Urinary bladder (tissue), 4 donors: Measurements from ENCODE around the gene TEX10. TPM values are rescaled to one million over a fixed set of nuclear protein-coding genes. Genes with fewer than 3 reads are reported as not detected.

Experiments used
- DNase-seq: peaks from one replicate; pipeline ENCODE4 v3.0.0-alpha.2; 2015; ENCODE audit errors: extremely low spot score
- H3K27ac ChIP-seq: one replicate; pipeline ENCODE4 v1.5.1; 2013; ENCODE audit warnings: low read depth, mild to moderate bottlenecking, moderate library complexity
- H3K36me3 ChIP-seq: one replicate; pipeline ENCODE4 v1.6.1; 2013; ENCODE audit warnings: mild to moderate bottlenecking, moderate library complexity; ENCODE audit not compliant: insufficient read depth
- H3K4me1 ChIP-seq: one replicate; pipeline ENCODE4 v1.6.1; 2013; ENCODE audit warnings: mild to moderate bottlenecking, moderate library complexity; ENCODE audit not compliant: insufficient read depth
- H3K4me3 ChIP-seq: one replicate; pipeline ENCODE4 v1.5.1; 2013; ENCODE audit warnings: low read depth, low read length
- WGBS: extraction: QIAGEN DNeasy Blood & Tissue Kit; methylation state at CpG from one replicate; pipeline ENCODE4 v1.1.7; 2013; 5-methylcytosine and 5-hydroxymethylcytosine counted together
- polyA plus RNA-seq: library from polyadenylated mRNA; stranded (reverse); fragments of 200-250 nt; gene quantifications from one replicate; pipeline ENCODE4 v1.2.3, GENCODE V29; 2013
- total RNA-seq: library from RNA; depleted of rRNA; stranded (reverse); fragments of >200 nt; gene quantifications from one replicate; pipeline ENCODE4 v1.2.3, GENCODE V29; 2014
- donor health status: healthy with polysubstance abuse.
- donor health status: healthy.

Gene TEX10
- total and polyA plus RNA-seq, 2 donors, result 9.8 to 43.0 TPM

DNA sequence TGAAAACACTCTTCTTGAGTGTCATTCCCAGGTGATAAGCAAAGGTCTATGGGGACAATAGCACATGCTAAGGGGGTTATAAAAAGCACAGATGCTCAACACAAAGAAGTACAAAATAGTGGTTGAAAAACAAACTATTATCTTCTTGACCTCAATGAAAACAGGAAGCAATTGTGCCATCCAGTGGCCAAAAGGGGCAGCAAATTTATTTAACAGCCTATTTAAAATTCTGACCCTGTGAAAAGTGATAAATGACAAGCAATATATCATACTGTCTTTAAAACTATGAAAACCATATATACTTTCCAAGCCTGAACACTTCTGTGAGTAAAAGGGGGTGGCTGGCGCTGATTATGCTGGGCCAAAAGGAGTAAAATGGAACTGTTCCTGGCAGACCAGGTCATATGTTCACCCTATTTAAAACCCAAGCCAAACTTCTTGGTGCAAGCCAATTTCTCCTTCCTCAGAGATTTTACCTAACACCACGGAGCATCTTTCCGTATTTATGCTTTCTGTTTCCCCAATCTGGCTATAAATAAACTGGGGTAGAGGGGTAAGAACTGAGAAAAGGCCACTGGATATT lies 29.7 kb downstream of the TEX10 start:
- DNase-seq, result peak; percentile 4
- Histone ChIP-seq H3K4me1 (no peaks in the 10 kb centered on the region), H3K27ac (no peak overlapping the region), H3K36me3 (peaks cover 3% of the 10 kb centered on the region), H3K4me3 (no peak overlapping the region)
- WGBS, result 73% methylated on average over 3 of the region's 3 CpGs

DNA sequence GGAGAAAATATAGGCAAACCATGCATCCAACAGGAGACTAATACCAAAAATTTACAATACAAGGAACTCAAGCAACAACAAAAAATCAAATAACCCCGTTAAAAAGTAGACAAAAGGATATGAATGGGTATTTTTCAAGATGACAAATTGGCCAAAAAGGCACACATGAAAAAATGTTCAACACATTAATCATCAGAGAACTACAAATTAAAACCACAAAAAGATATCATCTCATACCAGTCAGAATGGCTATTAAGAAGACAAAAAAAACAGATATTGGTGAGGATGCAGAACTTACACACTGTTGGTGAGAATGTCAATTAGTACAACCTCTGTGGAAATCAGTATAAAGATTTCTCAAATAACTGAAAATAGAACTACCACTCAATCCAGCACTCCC lies 35.0 kb downstream of the TEX10 start:
- H3K4me1 ChIP-seq, result no peaks in the 10 kb centered on the region
- no peaks in the 10 kb centered on the region for H3K36me3 ChIP-seq
- 83% methylated on average over 1 of the region's 1 CpG for WGBS
- H3K27ac ChIP-seq, result no peak overlapping the region
- no peak for DNase-seq
- H3K4me3 ChIP-seq, result no peak overlapping the region

DNA sequence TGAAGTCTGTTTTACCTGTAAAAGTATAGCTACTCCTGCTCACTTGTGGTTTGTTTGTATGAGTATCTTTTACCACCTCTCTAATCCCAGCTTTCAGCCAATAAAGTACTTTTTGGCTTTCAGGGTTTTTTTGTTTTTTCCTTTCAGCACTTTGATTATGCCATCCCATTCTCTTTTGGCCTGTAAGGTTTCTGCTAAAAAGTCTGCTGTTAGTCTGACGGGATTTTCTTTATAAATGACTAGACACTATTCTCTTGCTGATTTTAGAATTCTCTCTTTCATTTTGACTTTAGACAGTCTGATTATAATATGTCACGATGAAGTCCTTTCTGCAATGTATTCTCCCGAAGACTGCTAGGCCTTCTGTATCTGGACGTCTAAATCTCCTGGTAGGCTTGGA lies 37.2 kb downstream of the TEX10 start:
- WGBS, result 96% methylated on average over 4 of the region's 4 CpGs
- H3K36me3 ChIP-seq, result no peaks in the 10 kb centered on the region
- H3K27ac ChIP-seq, result no peak overlapping the region
- no peak for DNase-seq
- H3K4me1 ChIP-seq, result no peaks in the 10 kb centered on the region
- H3K4me3 ChIP-seq, result no peak overlapping the region

DNA sequence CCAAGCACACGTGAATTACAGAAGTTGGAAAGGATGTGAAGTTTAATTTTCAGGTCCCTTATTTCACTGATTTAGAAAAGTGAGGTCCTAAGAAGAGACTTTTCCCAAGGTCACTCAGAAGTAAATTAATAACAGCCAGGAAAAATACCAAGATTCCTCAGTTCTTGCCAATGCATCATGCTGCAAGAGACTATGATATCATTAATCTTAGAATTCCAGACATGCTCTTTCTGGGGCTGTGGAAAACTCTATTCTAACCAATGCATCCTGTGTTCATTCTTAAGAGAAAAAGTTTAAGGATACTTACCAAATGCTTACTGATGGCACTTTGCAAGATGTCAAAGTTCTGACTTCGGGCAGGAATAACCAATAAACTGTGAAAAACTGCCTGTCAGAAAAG lies 42.8 kb downstream of the TEX10 start:
- H3K27ac ChIP-seq, result no peak overlapping the region
- WGBS, result 80% methylated on average over 2 of the region's 2 CpGs
- no peaks in the 10 kb centered on the region for H3K4me1 ChIP-seq
- H3K36me3 ChIP-seq, result no peaks in the 10 kb centered on the region
- no peak for DNase-seq
- no peak overlapping the region for H3K4me3 ChIP-seq

DNA sequence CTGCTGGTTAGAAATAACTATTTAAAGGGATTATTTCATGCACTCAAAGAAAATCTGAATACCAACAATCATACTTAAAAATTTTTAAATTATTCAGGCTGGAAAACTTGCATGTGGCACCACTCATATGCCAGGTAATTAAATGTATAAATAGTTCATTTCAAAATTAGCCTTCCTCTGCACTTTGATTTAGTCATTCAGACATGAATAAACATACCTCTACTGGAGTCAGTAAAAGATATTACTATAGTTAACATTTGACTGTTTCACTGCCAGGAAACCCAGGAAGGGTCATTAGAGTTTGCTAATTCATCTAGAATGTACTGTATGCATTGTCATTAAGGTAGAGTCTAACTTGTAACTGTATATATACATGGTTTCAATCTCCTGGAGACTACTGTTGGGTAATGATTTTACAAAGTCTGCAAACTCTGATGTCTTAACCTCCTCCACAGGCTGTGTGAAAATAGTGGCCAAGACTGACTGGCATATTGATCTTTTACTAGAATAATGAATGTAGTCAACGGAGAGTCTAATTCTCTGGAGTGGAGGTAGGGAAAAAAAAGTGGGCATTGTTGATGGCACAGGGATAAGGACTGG lies 43.7 kb downstream of the TEX10 start:
- H3K4me3 ChIP-seq, result no peak overlapping the region
- no peak for DNase-seq
- H3K27ac ChIP-seq, result no peak overlapping the region
- H3K36me3 ChIP-seq, result peaks cover 2% of the 10 kb centered on the region
- 84% methylated on average over 1 of the region's 1 CpG for WGBS
- H3K4me1 ChIP-seq, result no peaks in the 10 kb centered on the region

DNA sequence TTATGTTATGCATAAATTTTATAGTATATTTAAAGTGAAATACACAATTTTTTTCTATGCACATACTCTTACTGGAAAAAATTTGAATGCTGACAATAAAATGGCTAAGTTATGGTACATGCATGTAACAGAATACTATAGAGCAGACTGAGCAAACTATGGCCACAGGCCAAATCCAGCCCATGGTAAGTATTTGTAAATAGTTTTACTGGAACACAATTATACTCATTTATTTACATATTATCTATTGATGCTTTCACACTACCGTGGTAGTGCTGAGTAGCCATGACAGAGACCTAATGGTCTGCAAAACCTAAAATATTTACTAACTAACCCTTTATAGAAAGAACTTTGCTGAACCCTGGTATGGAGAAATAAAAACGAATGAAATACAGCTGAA lies 45.7 kb downstream of the TEX10 start:
- H3K36me3 ChIP-seq, result peaks cover 2% of the 10 kb centered on the region
- DNase-seq, result no peak
- H3K27ac ChIP-seq, result no peak overlapping the region
- WGBS, result 80% methylated on average over 2 of the region's 2 CpGs
- no peaks in the 10 kb centered on the region for H3K4me1 ChIP-seq
- H3K4me3 ChIP-seq, result no peak overlapping the region

DNA sequence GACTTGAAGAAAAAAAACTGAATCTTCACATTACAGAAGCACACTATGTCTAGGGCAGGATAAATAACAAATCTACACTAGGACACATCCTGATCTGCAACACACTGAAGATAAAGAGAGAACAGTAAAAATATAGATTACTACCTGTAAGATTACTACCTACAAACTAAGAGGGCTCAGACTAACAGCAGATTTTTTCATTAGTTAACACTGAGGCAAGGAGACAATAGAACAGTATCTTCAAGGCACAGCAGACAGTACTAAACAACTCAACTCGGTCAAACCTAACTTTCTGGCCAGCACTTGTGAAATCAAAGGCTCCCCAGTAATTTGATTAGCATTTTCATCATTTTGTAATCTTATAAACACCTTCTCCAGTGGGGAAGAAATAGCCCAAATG lies 46.5 kb downstream of the TEX10 start:
- 98% methylated on average over 1 of the region's 1 CpG for WGBS
- H3K36me3 ChIP-seq, result peaks cover 2% of the 10 kb centered on the region
- DNase-seq, result no peak
- no peak overlapping the region for H3K27ac ChIP-seq
- H3K4me1 ChIP-seq, result no peaks in the 10 kb centered on the region
- no peak overlapping the region for H3K4me3 ChIP-seq

DNA sequence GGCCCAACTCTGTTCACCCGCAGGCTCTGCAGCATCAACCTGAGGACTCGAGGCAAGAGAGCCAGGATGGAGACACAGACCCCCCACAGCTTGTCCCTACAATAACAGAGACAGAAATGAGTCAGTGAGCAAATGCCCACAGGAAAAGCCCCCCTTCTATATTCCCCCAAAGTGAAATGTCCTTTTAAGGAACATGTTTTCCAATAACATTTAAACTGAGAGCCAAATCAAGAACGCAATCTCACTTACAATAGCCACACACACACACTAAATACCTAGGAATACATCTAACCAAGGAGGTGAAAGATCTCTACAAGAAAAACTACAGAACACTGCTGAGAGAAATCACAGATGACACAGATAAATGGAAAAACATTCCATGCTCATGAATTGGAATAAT lies 49.0 kb downstream of the TEX10 start:
- Histone ChIP-seq H3K4me1 (no peaks in the 10 kb centered on the region), H3K27ac (no peak overlapping the region), H3K4me3 (no peak overlapping the region), H3K36me3 (peaks cover 2% of the 10 kb centered on the region)
- DNase-seq, result no peak
- 90% methylated on average over 3 of the region's 3 CpGs for WGBS

DNA sequence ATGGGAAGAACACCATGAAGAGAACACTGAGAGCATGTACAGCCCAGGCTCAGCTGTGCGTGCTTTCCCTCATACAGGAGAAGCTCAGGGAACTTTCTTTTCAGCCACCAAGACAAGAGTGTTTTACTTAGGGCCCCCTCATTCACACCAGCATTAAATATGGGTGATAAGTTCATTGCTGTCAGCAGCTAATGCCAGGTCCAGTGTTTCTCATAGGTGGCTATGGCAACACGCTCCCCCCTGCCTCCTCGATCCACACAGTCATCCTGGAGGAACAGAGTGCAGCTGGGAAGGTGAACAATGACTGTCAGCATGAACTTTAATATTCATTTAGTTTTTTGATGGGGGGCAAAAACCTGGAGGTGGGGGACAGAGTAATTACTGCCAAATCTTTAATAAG lies 54.4 kb downstream of the TEX10 start:
- Histone ChIP-seq H3K36me3 (peaks cover 4% of the 10 kb centered on the region), H3K4me3 (no peak overlapping the region), H3K27ac (no peak overlapping the region), H3K4me1 (no peaks in the 10 kb centered on the region)
- DNase-seq, result no peak
- WGBS, result 67% methylated on average over 3 of the region's 3 CpGs

DNA sequence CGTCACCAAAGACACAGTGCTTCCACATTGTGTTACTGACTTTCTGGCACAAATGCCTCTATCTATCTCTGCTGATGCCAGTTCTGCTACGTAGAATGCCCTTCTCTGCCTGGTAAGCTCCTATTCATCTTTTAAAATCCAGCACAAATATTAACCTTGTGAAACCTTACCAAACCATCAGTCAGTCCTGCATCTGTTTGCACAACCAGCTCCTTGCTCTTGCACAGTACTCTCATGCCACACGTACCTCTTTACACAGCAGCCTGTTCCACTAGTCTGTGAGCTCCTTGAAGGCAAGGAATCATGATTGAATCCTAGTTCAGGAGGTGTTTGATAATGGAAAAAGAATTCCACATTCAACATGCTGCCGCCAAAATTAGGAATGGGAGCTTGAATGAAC lies 56.3 kb downstream of the TEX10 start:
- peaks cover 4% of the 10 kb centered on the region for H3K36me3 ChIP-seq
- no peak for DNase-seq
- WGBS, result 82% methylated on average over 4 of the region's 4 CpGs
- no peak overlapping the region for H3K27ac ChIP-seq
- no peaks in the 10 kb centered on the region for H3K4me1 ChIP-seq
- no peak overlapping the region for H3K4me3 ChIP-seq

DNA sequence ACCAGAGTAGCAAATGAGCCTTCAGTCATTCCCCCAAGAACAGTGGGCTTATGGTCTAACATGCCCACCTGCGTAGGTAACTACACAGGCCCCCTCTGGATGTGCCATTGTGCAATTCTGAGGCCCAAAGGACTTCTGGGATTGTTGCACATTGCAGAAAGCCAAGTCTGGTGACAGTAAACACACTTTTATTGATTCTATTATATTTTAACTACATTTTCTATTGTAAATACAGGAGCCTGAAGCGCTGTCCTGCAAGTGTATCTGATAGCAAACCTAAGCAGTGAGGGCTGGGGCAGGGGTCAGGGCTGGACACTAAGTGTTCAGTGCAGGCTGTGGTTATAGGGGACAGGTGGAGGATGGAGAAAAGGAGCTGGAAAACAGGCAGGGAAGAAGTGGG lies 57.5 kb downstream of the TEX10 start:
- peaks cover 4% of the 10 kb centered on the region for H3K36me3 ChIP-seq

DNA sequence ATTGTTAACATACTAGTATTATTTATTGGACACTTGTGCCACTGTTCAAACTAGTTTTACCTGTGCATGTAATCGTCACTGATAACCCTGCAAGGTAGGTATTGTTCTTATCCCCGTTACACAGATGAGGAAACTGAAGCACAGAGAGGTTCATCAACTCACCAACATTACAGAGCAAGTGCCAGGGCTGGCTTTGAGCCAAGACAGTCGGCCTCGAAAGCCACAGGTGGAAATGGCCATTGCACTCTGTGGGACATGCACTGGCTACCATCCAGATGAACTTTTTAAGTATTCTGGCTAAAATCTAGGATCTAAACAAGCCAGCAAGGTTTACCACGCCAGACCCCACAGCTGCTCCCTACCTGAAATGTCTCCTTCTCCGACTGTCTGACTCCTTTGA lies 57.9 kb downstream of the TEX10 start:
- DNase-seq, result no peak
- Histone ChIP-seq H3K4me3 (no peak overlapping the region), H3K36me3 (peaks cover 4% of the 10 kb centered on the region), H3K27ac (no peak overlapping the region), H3K4me1 (no peaks in the 10 kb centered on the region)
- 86% methylated on average over 6 of the region's 6 CpGs for WGBS

More for the DNA sequence above, 57.5 kb downstream of the TEX10 start:
- Histone ChIP-seq H3K4me1 (no peaks in the 10 kb centered on the region), H3K4me3 (no peak overlapping the region), H3K27ac (no peak overlapping the region)
- no peak for DNase-seq
- 97% methylated on average over 2 of the region's 2 CpGs for WGBS

DNA sequence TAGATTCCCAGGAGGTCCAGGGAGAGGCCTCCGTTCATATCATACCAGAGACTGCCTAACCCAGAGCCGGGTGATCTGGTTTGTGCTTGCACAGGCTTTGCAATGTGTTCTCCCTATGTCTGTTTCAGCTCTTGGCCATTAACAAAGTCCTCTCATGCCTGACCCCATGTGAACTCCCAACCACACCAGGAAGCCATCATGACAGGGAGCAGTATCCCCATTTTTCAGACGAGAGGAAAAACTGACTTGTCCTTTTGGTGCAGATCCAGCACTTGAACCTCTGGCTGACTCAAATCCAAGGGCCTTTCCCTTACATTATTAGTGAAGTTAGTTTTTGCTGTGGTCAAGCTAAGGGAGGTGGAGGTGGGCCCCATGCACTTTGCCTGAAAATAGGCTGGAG lies 58.4 kb downstream of the TEX10 start:
- H3K36me3 ChIP-seq, result peaks cover 4% of the 10 kb centered on the region
- no peak overlapping the region for H3K27ac ChIP-seq
- no peak overlapping the region for H3K4me3 ChIP-seq
- WGBS, result 80% methylated on average over 3 of the region's 3 CpGs
- no peak for DNase-seq
- H3K4me1 ChIP-seq, result no peaks in the 10 kb centered on the region

DNA sequence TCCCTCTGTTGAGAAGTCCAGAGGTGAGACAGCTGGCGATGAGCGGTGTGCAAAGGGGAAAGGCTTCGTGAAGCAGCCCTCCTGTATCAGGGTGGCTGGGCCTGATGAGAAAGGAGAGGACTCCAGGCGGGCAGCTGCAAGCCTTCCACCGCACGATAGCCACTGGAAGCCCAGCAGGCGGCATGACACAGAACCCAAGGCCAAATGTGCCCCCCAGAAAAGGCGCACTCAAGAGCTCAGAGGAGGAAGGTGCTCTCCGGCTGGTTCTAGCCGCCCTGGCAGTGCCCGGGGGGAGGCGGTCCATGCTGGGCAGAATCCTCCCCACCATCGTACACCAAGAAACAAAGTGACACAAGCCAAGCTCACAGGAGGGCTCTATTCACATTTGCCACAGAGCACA lies 60.3 kb downstream of the TEX10 start:
- no peak overlapping the region for H3K4me3 ChIP-seq
- H3K4me1 ChIP-seq, result no peaks in the 10 kb centered on the region
- DNase-seq, result no peak
- no peak overlapping the region for H3K27ac ChIP-seq
- WGBS, result 97% methylated on average over 13 of the region's 13 CpGs
- H3K36me3 ChIP-seq, result peaks cover 2% of the 10 kb centered on the region

DNA sequence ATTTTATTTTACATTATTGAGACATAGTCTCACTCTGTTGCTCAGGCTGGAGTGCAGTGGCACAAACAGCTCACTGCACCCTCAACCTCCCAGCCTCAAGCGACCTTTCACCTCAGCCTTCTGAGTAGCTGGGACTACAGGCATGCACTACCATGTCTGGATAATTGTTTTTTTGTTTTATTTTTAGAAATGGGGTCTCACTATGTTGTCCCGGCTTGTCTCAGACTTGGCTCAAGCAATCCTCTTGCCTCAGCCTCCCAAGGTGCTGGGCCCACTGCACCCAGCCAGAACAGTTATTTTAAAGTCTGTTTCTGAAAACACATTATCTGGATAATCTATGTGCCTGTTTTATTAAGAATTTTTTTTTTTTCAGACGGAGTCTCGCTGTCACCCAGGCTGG lies 62.0 kb downstream of the TEX10 start:
- 98% methylated on average over 4 of the region's 4 CpGs for WGBS
- no peak overlapping the region for H3K4me3 ChIP-seq
- H3K4me1 ChIP-seq, result no peaks in the 10 kb centered on the region
- peaks cover 2% of the 10 kb centered on the region for H3K36me3 ChIP-seq
- DNase-seq, result no peak
- H3K27ac ChIP-seq, result no peak overlapping the region
